Measurements from ENCODE around the gene SCN3A.

SCN3A gene

GRCh38 chr2:165081276-165081675 is 122.6 kb downstream of the SCN3A start:
- TF ChIP-seq POLR2AphosphoS5 (IDR thresholded peaks at IDR 0.05; ENCODE audit: low read depth, low read length) (no peak), FOXP2 (optimal IDR thresholded peaks at IDR 0.05; ENCODE audit: borderline replicate concordance, extremely low read depth, extremely low read length, insufficient read depth) (no peak), TAF1 (IDR thresholded peaks at IDR 0.05; ENCODE audit: borderline replicate concordance, insufficient read depth, low read length) (no peak), SIN3A (IDR thresholded peaks at IDR 0.05; ENCODE audit: borderline replicate concordance, insufficient read depth, low read length) (no peak), REST (IDR thresholded peaks at IDR 0.05; ENCODE audit: insufficient read depth in 1 of 2, low read depth in 2 of 2, low read length in 2 of 2) (no peak)

- TF ChIP-seq POLR2AphosphoS5 (IDR thresholded peaks at IDR 0.05; ENCODE audit: low read depth, low read length) (no peak), SIN3A (IDR thresholded peaks at IDR 0.05; ENCODE audit: borderline replicate concordance, insufficient read depth, low read length) (no peak), TAF1 (IDR thresholded peaks at IDR 0.05; ENCODE audit: borderline replicate concordance, insufficient read depth, low read length) (no peak), FOXP2 (optimal IDR thresholded peaks at IDR 0.05; ENCODE audit: borderline replicate concordance, extremely low read depth, extremely low read length, insufficient read depth) (no peak), REST (IDR thresholded peaks at IDR 0.05; ENCODE audit: insufficient read depth in 1 of 2, low read depth in 2 of 2, low read length in 2 of 2) (no peak)
These were observed 124.4 kb downstream of the SCN3A start for GRCh38 chr2:165079432-165079831.

DNA sequence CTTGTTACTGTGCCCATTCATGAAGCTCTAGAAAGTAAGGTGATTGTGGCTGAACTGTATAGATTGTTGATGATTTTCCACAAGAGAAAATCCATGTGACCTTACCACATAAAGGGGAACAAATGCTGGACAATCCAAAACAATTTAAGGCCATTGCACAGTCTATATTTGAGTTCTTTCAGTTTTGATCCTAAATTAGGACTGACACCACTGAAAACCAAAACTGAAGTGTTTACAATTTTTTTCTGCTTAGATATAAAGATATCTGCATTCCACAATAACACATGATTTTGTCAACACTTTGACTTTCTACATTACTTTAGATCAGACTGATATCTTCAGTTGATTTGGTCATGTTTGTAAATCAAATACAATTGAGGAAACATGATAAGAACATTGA is 124.9 kb downstream of the SCN3A start:
- TF ChIP-seq REST (IDR thresholded peaks at IDR 0.05; ENCODE audit: insufficient read depth in 1 of 2, low read depth in 2 of 2, low read length in 2 of 2) (no peak), POLR2AphosphoS5 (IDR thresholded peaks at IDR 0.05; ENCODE audit: low read depth, low read length) (no peak), FOXP2 (optimal IDR thresholded peaks at IDR 0.05; ENCODE audit: borderline replicate concordance, extremely low read depth, extremely low read length, insufficient read depth) (no peak), SIN3A (IDR thresholded peaks at IDR 0.05; ENCODE audit: borderline replicate concordance, insufficient read depth, low read length) (no peak), TAF1 (IDR thresholded peaks at IDR 0.05; ENCODE audit: borderline replicate concordance, insufficient read depth, low read length) (no peak)

DNA sequence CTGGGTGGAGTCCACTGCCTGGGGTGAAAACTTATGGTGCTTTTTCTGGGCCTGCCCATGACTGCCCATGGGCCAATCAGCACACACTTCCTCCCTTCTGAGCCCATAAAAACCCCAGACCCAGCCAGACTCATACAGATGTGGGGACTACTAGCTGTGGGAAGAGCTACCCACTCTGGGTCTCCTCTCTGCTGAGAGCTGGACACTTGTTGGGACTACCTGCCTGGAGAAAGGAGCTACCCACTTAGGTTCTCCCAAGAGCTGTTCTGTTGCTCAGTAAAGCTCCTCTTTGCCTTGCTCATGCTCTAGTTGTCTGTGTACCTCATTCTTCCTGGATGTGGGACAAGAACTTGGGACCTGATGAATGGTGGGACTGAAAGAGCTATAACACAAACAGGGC is 129.0 kb downstream of the SCN3A start:
- TF ChIP-seq SIN3A (IDR thresholded peaks at IDR 0.05; ENCODE audit: borderline replicate concordance, insufficient read depth, low read length) (no peak), POLR2AphosphoS5 (IDR thresholded peaks at IDR 0.05; ENCODE audit: low read depth, low read length) (no peak), REST (IDR thresholded peaks at IDR 0.05; ENCODE audit: insufficient read depth in 1 of 2, low read depth in 2 of 2, low read length in 2 of 2) (no peak), FOXP2 (optimal IDR thresholded peaks at IDR 0.05; ENCODE audit: borderline replicate concordance, extremely low read depth, extremely low read length, insufficient read depth) (no peak), TAF1 (IDR thresholded peaks at IDR 0.05; ENCODE audit: borderline replicate concordance, insufficient read depth, low read length) (no peak)

GRCh38 chr2:165074323-165074722 is 129.5 kb downstream of the SCN3A start:
- TF ChIP-seq TAF1 (IDR thresholded peaks at IDR 0.05; ENCODE audit: borderline replicate concordance, insufficient read depth, low read length) (no peak), SIN3A (IDR thresholded peaks at IDR 0.05; ENCODE audit: borderline replicate concordance, insufficient read depth, low read length) (no peak), FOXP2 (optimal IDR thresholded peaks at IDR 0.05; ENCODE audit: borderline replicate concordance, extremely low read depth, extremely low read length, insufficient read depth) (no peak), REST (IDR thresholded peaks at IDR 0.05; ENCODE audit: insufficient read depth in 1 of 2, low read depth in 2 of 2, low read length in 2 of 2) (no peak), POLR2AphosphoS5 (IDR thresholded peaks at IDR 0.05; ENCODE audit: low read depth, low read length) (no peak)

Measured in PFSK-1 (cell line).